ENCODE measurements around the gene DLK1.

DNA sequence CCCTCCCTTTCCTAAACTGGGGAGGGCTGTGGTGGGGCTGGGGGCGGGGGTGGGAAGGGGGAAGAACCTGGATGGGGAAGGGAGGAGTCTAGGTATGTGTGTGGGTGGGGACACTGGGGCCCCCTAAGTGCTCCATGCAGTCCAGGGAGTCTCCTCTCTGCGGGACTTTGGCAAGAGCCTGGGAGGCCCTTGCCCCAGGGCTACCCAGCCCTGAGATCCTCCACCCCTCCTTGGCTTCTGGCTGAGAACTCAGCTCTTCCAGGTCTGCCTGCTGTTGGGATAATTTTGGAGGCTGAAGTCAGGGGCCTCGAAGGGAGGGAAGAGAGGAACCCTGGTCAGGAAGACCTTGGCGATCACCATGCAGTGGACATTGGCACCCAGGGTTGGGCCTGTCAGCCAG is 2.2 kb upstream of the DLK1 start:
- TF ChIP-seq, protein P1, sequence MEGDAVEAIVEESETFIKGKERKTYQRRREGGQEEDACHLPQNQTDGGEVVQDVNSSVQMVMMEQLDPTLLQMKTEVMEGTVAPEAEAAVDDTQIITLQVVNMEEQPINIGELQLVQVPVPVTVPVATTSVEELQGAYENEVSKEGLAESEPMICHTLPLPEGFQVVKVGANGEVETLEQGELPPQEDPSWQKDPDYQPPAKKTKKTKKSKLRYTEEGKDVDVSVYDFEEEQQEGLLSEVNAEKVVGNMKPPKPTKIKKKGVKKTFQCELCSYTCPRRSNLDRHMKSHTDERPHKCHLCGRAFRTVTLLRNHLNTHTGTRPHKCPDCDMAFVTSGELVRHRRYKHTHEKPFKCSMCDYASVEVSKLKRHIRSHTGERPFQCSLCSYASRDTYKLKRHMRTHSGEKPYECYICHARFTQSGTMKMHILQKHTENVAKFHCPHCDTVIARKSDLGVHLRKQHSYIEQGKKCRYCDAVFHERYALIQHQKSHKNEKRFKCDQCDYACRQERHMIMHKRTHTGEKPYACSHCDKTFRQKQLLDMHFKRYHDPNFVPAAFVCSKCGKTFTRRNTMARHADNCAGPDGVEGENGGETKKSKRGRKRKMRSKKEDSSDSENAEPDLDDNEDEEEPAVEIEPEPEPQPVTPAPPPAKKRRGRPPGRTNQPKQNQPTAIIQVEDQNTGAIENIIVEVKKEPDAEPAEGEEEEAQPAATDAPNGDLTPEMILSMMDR (IDR thresholded peaks at IDR 0.05): no peak
- no peak for TF ChIP-seq POLR2A (IDR thresholded peaks at IDR 0.05)

Measured in testis (tissue), 2 donors.